Raji (cell line): ENCODE results near the gene CERCAM.

ENCODE experiments used
- POLR2A ChIP-seq: IDR thresholded peaks from 2 replicates; pipeline ENCODE4 v1.6.1; 2011; ENCODE audit warnings: low read depth, low read length, control low read depth; ENCODE audit not compliant: insufficient read depth

The CERCAM gene

DNA sequence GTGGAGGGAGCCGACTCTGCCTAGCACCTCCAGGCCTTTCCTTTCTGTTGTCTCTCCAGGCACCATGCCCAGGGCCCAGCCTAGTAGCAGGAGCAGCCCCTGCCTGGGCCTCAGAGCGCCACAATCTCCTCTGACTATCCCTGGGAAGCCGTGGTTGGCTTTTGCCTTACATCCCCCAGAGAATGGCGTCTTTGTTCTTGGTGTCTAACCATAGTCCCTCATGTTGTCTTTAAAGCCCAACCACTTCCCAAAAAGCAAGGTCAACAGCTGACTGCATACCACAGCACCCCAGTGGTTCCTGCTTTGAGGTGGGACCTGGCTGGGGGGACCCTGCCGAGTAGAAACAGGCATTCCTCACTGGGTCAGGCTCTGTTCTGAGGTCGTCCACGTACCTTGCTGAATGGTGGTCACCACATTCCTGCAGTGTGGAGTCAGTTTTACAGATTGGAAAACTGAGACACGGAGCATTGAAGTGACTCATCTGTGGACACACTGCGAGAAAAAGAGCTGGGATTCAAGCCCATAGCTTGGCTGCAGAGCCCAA, 13.7 kb upstream of the CERCAM start:
- no peak for TF ChIP-seq POLR2A

DNA sequence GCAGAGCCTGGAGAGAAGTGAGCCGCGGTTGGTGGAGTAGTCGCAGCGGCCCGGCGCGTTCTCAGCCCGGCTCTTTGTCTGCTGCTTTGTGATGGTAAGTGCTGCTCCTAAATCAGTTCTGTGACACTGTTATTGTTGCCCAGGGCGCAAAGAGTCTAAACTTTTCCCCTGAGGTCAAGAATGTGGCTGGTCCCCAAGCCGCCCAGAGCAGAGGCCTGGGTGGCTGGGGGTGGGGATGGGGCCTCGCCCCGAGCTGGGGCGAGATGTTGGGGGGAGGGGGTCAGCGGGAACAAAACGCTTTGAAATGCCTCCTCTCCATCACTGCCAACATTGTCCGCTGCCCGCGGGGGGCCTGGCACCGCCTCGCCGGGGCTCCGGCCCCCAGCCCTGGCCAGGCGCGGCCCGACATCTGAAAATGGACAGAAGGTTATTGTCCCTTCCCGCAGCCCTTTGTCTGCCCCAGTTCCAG, 11.7 kb upstream of the CERCAM start:
- no peak for TF ChIP-seq POLR2A

DNA sequence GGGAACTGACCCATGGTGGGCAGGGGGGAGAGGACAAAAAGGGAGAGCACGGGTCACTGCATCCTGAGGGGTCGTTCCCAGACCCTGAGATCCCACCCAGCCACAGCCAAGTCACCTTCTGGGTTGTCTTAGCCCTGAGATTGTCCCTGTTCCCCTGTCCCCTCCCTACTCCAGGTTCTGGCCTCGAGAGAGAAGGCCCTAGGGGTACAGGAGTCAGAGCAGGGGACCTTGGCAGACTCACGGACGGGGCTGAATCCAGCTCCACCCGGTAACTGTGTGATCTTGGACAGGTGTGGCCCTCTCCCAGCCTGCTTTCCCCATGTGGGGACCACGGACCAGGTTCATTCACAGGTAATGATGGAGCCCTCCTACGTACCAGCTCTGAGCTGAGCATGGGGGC, 11.2 kb upstream of the CERCAM start:
- no peak for TF ChIP-seq POLR2A

DNA sequence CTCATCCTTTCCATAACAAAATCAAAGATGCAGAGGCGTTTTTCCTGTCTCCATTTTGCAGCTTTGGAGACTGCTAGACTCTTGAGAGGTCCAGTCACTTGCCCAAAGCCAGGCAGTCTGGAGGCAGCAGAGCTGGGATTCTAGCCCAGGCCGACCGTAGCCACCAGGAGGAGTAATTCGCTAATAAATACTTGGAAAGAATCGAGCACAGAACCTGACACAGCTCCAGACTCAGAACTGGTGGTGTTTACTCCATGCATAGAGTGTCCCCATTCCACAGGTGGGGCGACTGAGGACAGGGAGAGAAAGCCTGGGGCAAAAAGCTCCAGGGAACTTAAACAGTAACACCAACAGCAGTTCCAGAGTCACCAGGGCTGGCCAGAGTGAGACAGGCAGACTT, 10.7 kb upstream of the CERCAM start:
- TF ChIP-seq POLR2A = no peak

DNA sequence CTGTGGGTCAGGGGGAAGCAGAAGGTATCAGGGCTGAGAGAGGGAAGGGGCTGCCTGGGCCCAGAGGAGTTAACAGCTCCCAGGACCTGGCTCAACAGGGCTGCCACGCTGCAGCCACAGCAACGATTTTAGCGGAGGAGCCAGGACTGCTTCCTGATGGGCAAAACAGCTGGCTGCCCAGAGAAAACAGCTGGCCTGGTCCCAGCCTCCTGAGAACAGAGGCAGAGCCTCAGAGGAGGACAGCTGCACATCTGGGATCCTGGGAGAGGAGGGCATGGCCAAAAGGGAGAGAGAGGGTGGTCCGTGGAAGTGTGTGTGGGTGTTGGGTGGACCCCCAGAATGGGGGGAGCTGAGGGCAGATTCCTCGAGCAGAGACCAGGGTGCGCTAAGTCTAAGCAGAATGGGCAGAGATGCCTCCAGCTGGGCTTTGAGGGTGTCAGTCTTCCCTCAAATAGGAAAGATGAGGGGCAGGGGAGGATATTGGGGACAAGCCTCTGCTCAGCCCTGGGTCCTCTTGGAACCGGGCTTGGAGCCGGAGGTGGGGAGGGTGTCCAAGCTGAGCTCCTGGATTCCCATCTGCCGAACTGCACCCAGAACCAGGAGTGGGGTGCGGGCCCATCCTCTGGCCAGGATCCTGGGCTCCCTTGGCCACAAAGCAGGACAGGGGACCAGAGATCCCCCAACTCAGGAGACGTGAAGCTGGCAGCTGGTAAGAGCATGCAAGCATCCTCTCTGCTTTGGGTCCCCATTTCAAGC, 9.1 kb upstream of the CERCAM start:
- TF ChIP-seq POLR2A = no peak

DNA sequence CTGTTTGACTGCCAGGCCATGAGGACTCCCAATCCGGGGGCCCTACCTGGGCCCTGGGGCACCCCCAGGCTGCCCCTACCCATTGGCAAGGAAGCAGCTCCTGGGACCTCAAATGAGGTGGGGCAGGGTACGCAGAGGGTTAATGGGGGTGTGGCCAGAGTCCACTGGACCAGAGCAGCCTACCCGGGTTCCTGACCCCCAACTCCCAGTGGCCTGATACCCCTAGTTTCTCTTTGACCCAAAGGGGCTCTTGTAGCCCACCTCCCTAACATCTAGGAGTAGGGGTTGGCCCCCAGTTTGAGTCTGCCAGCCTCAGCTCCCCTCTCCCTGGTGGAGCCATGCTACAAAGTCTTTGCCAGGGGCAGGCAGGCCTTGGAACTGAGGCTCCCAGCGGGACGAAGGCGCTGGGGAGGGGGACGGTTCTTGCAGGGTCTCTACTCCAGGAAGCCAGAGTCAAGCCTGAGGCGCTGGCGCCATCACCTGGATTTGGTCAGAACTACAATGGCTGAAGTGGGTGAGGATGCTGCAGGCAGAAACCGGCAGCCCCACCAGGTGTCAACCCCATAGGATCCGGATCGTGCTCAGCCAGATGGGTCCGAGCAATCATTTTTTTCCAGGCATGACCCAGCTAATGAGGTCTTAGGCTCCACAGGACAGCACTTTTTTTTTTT, 8.4 kb upstream of the CERCAM start:
- no peak for TF ChIP-seq POLR2A

DNA sequence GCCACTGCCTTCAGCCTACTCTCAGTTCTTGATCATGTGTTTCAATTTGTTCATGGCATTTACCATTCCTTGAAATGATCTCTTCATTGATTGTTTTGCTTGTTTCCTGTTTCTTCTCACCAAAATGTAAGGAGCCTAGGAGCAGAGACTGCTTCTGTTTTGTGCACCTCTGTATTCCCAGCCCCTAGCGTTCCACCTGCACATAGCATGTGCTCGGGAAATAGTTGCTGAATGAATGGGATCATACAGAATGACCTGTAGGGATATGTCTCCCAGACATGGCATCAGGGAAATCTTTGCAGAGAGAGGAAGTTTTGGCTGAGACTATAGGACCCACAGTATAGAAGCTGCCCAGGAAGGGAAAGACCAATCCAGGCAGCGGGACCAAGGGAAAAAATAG, 6.2 kb upstream of the CERCAM start:
- no peak for TF ChIP-seq POLR2A

DNA sequence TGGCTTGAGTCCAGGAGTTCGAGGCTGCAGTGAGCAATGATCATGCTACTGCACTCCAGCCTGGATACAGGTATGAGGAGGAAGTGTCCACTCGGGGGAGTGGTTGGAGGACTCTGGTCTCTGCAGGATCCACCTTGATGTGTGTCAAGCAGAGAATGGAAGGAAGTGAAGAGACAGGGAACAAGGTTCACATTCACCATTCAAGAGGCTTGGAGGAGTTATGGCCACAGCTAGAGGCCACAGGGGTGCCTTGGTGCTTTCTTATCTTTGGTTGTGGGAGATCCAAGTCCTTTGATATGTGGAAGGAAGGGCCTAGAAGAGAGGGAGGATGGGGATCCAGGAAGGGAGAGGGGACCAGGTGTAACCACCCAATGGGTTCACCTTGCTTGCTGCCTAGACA, 5.4 kb upstream of the CERCAM start:
- TF ChIP-seq POLR2A = no peak

DNA sequence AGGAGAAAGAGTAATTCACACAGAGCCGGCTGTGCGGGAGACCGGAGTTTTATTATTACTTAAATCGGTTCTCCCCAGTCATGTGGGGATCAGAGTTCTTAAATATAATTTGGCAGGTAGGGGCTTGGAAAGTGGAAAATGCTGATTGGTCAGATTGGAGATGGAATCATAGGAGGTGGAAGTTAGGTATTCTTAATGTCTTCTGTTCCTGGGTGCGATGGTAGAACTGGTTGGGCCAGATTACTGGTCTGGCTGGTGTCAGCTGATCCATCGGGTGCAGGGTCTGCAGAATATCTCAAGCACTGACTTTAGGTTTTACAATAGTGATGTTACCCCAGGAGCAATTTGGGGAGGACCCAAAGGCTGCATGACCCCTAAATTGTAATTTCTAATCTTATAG, 4.6 kb upstream of the CERCAM start:
- no peak for TF ChIP-seq POLR2A

DNA sequence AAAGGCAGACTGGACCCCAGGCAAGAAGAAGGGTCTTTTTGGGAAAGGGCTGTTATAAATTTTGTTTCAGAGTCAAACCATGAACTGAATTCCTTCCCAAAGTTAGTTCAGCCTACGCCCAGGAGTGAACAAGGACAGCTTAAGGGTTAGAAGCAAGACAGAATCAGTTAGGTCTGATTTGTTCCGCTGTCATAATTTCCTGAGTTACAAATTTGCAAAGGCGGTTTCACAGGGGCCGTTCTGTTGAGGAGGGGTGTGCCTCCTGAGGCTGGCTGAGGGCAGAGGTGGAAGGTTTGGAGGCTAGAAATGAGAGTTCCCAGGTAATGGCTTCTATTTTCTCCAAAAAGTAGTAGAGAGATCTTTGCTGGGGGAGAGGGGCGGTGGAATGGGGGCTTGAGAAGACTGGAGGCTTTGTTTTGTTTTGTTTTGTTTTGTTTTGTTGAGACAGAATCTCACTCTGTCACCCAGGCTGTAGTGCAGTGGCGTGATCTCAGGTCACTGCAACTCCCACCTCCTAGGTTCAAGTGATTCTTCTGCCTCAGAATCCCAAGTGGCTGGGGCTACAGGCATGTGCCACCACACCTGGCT, 4.1 kb upstream of the CERCAM start:
- no peak for TF ChIP-seq POLR2A

DNA sequence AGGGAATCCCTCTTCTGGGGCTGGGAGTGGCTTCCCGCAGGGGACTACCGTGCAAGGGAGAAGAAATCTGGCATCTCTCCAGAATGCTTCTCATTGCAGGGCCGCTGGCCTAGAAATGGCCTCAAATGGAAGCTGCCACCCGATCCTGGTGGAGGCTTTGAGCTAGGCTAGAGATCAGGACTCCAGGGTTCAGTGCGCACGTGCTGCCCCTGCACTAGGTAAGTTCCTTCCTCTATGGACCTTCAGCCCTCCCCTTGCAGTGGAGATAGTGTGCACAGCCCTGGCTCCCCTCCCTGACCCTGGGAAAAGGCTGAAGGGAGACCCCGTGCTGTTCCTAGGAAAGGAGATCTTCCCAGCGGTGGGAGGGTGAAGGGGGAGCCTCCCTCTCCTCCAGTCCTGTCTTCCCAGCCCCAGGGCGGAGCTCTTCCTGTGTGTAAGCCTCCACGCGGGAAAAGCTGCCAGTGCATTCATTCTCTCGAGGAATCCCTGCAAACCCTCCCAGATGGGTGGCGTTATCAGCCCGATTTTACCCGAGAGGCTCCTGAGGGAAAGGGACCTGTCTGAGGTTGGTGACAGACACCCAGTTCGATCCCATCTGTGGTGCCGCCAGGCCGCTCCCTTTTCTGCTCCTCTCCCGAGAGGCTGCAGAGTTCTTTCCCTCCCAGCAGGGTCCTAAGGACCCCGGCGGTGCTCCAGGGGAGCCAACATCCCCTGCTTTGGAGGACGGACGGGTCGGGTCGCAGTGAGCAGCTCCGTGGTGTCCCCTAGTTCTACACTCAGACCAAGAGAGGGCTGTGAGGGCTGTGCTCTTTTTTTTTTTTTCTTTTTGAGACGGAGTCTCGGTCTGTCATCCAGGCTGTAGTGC, 1.4 kb upstream of the CERCAM start:
- no peak for TF ChIP-seq POLR2A

DNA sequence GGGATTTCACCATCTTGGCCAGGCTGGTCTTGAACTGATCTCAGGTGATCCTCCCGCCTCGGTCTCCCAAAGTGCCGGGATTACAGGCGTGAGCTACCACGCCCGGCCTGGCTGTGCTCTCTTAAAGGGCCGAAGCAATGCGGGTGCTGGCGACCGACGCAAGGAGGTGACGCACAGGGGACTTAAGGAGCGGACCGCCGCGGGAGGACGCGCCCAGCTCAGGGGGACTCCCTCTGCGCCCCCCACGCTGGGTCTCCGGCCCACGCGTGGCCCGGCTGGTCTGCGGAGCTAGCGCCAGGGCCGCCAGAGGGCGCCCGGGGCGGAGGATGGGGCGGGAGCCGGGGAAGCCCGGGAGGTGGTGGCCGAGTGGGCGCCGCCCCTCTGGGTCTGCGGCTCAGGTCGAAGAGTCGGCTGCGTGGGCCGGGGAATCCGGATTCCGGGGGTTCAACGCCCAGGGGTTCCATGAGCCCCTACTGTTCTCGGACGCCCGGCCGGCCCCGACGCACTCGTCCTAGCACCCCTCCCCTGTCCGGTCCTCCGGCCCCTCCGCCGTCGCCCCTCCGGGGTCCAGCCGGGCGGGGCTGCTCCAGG, 502 bp upstream of the CERCAM start:
- peak; percentile 43; the same call in 1 of the 2 replicates for TF ChIP-seq POLR2A

DNA sequence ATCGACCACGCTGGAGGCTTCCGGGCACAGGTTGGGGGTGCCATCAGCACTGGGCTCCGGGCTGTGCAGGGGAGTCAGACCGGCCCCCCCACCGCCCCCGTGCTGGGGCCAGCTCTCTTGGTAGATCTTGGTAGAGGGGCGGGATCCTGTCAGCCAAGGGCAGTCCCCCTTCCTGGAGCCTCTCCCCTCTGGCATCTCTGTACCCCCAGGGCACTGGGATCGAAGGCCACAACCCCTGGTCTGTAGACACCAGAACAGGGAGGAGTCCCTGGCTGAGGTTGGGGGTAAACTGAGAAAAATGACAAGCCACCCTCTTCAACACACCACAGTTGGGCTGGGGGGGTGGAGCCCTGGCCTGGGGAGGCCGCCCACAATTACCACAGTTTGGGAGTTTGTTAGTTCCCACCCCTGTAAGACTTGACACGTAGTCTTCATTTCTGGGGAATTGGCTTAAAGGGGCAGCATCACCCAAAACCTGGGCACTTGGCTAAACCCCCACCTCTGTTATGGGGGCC, 882 bp downstream of the CERCAM start:
- no peak for TF ChIP-seq POLR2A

DNA sequence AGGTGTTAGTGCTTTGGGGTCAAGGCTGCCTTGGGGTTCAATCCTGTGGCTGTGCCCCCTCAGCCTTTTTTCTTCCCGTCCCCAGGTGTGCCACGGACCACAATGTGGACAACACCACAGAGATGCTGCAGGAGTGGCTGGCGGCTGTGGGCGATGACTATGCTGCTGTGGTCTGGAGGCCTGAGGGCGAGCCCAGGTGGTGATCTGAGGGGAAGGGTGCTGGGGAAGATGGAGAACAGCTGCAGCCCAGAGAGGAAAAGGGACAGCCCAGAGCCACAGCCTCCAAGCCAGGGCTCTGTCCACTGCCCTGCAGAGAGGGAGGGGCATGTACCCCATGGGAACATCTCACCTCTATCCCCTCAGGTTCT, 2.1 kb downstream of the CERCAM start:
- TF ChIP-seq POLR2A = no peak

DNA sequence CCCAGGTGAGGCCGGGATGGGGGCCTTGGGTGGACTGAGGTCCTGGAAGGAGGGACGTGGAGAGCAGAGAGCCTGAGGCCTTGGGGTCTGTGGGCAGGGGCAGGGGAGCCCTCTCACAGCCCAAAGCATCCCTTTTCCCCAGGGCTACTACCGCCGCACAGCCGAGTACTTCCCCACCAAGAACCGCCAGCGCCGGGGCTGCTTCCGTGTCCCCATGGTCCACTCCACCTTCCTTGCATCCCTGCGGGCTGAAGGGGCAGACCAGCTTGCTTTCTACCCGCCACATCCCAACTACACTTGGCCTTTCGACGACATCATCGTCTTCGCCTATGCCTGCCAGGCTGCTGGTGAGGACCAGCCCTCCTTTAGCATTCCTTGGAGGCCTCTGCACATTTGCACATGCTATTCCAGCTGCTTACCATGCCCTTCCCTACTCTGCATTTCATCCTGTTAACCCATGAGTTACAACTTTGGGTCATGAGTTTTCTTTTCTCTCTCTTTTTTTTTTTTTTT, 3.7 kb downstream of the CERCAM start:
- no peak for TF ChIP-seq POLR2A
